ENCODE data around the gene SYT1.

GRCh38 chr12:79086541-79087296, 222.1 kb downstream of the SYT1 start:
- TF ChIP-seq CTCF (IDR thresholded peaks at IDR 0.05; ENCODE audit: low read depth, low read length, missing input control) (no peak), RAD21 (IDR thresholded peaks at IDR 0.05) (no peak), MAX (IDR thresholded peaks at IDR 0.05) (no peak), FOXA1 (IDR thresholded peaks at IDR 0.05) (no peak), TAF1 (conservative IDR thresholded peaks at IDR 0.05) (no peak), SP1 (IDR thresholded peaks at IDR 0.05) (no peak), GABPA (IDR thresholded peaks at IDR 0.05 in 1 of 2, conservative IDR thresholded peaks at IDR 0.05 in 1 of 2) (no peak), EGR1 (IDR thresholded peaks at IDR 0.05; ENCODE audit: low read depth in 2 of 2) (no peak)

Measured in liver (tissue), 3 donors.